ENCODE data around the gene DPPA3.

GRCh38 chr12:7749442-7749841 lies 38.2 kb downstream of the DPPA3 start:
- TF ChIP-seq CTCF (IDR thresholded peaks at IDR 0.05), result no peak
- no peak for TF ChIP-seq POLR2A (IDR thresholded peaks at IDR 0.05)
